Epithelial cell of esophagus (primary cell): ENCODE results near the gene RNF40.

Experiments
- DNase-seq: peaks from one replicate; pipeline ENCODE4 v3.0.0; 2010; ENCODE audit warnings: low read depth
- H3K4me3 ChIP-seq: 2 replicates; pipeline ENCODE4 v1.5.1; 2011; ENCODE audit warnings: mild to moderate bottlenecking, low read length, control low read depth
- TF ChIP-seq, protein P1 (sequence below): IDR thresholded peaks from 2 replicates; pipeline ENCODE4 v1.5.1; 2011; ENCODE audit warnings: low read depth, mild to moderate bottlenecking, low read length, control low read depth, inconsistent platforms; ENCODE audit not compliant: insufficient read depth; ENCODE audit errors: missing control alignments

Gene RNF40

DNA sequence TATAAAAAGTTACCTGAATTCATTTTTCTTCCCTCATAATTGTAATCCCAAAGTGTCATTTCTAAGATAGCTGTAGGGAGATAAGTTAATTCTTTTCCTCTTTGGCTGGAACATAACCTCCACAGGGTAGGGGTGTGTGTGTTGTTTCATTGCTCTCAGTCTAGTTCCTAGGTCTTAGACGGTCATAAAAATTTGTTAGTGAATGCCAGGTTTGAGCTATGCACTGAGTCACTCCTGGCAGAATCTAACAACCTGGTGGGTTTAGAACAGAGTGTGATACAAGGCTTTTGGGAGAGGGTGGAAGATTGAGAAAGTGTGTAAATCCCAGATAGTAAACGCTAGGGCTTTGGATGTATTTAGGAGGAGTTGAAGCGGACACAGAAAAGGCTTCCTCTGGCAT, 14.8 kb upstream of the RNF40 start:
- DNase-seq: peak; percentile 49
- TF ChIP-seq, protein P1, sequence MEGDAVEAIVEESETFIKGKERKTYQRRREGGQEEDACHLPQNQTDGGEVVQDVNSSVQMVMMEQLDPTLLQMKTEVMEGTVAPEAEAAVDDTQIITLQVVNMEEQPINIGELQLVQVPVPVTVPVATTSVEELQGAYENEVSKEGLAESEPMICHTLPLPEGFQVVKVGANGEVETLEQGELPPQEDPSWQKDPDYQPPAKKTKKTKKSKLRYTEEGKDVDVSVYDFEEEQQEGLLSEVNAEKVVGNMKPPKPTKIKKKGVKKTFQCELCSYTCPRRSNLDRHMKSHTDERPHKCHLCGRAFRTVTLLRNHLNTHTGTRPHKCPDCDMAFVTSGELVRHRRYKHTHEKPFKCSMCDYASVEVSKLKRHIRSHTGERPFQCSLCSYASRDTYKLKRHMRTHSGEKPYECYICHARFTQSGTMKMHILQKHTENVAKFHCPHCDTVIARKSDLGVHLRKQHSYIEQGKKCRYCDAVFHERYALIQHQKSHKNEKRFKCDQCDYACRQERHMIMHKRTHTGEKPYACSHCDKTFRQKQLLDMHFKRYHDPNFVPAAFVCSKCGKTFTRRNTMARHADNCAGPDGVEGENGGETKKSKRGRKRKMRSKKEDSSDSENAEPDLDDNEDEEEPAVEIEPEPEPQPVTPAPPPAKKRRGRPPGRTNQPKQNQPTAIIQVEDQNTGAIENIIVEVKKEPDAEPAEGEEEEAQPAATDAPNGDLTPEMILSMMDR: no peak

DNA sequence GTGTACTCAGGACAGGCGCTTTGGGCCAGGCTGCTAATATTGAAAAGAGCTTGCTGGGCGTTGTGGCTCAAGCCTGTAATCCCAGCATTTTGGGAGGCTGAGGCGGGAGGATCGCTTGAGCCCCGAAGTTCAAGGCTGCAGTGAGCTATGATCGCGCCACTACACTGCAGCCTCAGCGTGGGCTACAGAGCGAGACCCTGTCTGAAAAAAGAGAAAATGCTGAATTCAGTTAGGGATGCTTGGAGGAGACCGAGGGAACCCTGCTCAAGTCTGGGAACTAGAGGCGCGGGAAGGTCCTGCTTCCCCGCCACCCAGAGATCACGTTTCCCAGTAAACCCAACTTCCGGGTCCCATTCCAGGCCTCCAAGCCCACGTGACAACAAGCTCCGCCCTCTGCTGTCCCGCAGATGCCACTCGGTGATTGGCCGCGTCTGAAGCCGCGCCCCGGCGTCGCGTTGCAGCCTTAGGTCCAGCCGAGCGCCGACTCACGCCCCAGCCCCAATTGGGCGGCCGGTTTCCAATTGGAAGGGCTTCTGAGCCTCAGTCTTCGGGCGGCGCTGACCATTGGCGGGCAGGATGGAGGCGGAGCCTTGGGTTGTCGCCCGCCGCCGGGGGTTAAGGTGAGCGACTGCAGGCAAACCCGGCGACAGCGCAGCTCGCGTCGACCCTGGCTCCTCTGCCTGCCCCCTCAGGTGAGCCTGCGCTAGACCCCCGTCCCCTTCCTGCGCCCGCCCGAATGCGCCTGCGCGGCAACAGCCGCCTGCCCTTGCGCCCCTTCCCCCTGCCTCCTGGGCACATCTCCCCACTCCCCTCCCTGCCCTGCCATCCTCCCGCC, 14.1 kb upstream of the RNF40 start, which contains the start of gene PHKG2:
Gene PHKG2, plus strand, starts transcription at position 627 of the 835 bp plus-strand sequence. CDS start 396 bp downstream, outside the sequence.
- peak within 1 kb of the TSS; percentile 71 for H3K4me3 ChIP-seq
- TF ChIP-seq, protein P1: peak; percentile 1
- peak; percentile 100 for DNase-seq

More for the DNA sequence above, 14.8 kb upstream of the RNF40 start:
- H3K4me3 ChIP-seq: no peak overlapping the region

DNA sequence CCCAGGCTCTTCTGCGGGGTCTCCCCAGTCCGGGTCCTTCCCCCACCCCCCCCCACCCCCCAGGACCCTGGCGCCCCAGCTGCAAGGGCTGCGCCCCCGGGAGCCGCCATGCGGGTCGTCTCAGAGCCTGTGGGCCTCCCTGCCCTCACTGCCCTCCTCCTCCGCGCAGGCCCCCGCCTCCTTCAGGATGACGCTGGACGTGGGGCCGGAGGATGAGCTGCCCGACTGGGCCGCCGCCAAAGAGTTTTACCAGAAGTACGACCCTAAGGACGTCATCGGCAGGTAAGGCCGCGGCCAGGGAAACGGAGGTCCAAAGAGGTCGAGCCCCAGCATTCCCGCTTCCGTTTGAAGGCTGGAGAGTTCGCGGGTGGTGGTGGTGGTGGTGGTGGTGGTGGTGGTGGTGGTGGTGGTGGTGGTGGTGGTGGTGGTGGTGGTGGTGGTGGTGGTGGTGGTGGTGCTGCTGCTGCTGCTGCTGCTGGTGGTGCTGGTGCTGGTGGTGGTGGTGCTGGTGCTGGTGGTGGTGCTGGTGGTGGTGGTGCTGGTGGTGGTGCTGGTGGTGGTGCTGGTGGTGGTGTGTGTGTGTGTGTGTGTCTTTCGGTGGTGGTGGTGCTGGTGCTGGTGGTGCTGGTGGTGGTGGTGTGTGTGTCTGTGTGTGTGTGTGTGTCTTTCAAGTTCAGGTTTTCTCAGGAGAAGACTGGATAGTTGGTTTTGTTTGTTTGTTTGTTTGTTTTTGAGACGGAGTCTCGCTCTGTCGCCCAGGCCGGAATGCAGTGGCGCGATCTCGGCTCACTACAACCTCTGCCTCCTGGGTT, 13.3 kb upstream of the RNF40 start:
- H3K4me3 ChIP-seq: peak overlapping the region; percentile 71
- TF ChIP-seq, protein P1: no peak
- DNase-seq: peak; percentile 38

DNA sequence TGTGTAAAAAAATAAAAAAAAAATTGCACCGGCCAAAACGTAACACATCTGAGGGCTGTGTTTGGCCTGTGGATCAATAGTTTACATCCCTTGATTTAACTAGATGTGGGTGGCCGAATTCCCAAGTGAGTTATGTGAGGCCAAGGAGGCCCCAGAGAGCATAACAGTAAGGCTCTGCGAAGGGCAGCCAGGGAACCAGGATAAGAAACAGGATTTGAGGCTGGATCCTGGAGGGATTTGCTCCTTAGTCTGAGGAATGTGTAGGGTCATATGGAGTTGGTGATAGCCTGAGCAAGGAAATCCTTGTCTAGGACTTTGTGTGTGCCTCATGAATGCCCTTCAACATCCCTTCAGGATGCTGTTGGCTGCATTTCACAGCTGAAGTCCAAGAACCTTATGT, 11.9 kb upstream of the RNF40 start:
- DNase-seq: no peak
- no peak overlapping the region for H3K4me3 ChIP-seq
- TF ChIP-seq, protein P1: no peak

DNA sequence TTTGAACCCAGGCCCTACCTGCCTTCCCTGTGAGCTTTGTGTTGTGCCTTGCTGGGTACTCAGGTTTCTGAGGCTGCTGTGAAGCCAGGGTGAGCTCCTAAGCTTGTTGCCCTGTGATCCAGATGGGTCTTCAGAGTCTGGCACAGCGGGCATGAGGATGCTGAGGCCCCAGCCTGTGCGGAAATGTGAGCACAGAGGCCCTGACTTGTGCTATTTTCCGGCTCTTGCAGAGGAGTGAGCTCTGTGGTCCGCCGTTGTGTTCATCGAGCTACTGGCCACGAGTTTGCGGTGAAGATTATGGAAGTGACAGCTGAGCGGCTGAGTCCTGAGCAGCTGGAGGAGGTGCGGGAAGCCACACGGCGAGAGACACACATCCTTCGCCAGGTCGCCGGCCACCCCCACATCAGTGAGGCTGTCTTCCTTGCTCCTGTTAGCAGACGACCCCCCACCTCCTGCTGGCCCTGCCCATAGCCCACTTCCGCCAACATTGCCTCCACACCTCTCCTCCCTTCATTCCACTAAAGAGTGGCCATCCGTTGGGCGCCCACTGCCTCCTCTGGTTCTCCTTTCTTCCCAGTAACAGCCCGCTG, 11.2 kb upstream of the RNF40 start:
- TF ChIP-seq, protein P1: no peak
- no peak for DNase-seq
- H3K4me3 ChIP-seq: no peak overlapping the region

DNA sequence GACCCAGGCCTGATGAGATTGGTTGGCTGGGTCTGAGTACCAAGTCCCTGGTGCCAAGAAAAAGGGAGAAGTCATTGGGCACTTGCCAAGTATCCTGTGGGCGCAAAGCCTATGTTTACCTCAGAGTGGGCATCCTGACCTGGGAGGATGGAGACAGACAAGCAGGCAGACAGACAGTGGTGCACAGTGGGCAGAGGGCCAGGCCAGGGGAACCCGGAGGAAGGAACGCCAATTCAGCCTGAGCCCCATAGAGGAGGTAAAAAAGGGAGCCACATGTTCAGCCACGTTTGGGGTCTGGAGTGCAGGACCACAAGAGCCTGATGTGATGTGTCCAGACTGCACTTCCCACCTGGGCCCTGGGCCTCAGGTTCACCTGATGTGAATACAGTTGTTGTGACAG, 8.5 kb upstream of the RNF40 start:
- TF ChIP-seq, protein P1: no peak
- no peak overlapping the region for H3K4me3 ChIP-seq
- no peak for DNase-seq
